ENCODE results near the gene RIPPLY3.
"Not testable (repeated sequence)": the region's sequence is repeated elsewhere in the genome, so short reads cannot be mapped to it uniquely, and the experiment has no call there.

RIPPLY3 gene

GRCh38 chr21:37045149-37045548 is 38.6 kb downstream of the RIPPLY3 start:
- no peak overlapping the region for H3K27ac ChIP-seq (ENCODE audit: low read length)
- no peak overlapping the region for H3K4me3 ChIP-seq (ENCODE audit: low read depth in 1 of 2, low read length in 2 of 2)
- no peak overlapping the region for H2AFZ ChIP-seq (ENCODE audit: low read depth, low read length)
- no peaks in the 10 kb centered on the region for H3K79me2 ChIP-seq (ENCODE audit: insufficient read depth, low read length)
- no peaks in the 10 kb centered on the region for H4K20me1 ChIP-seq (ENCODE audit: insufficient read depth, low read length)
- H3K9ac ChIP-seq (ENCODE audit: low read depth, low read length): no peak overlapping the region
- no peaks in the 10 kb centered on the region for H3K27me3 ChIP-seq (ENCODE audit: insufficient read depth, low read length, poor library complexity)
- ATAC-seq (ENCODE audit: insufficient read depth, low read depth) (peak; percentile 100), DNase-seq (peak; percentile 76)
- TF ChIP-seq CTCF (IDR thresholded peaks at IDR 0.05; ENCODE audit: borderline replicate concordance, extremely low read depth, low read length, poor library complexity, severe bottlenecking) (peak; percentile 10), EZH2 (IDR thresholded peaks at IDR 0.05; ENCODE audit: borderline replicate concordance, low read depth, low read length, severe bottlenecking) (no peak)
- peak overlapping the region; percentile 30; the same call in 1 of the 2 replicates for H3K4me2 ChIP-seq (ENCODE audit: insufficient read depth, low read length)
- peaks cover 18% of the 10 kb centered on the region for H3K4me1 ChIP-seq (ENCODE audit: insufficient read depth, low read length)
- H3K9me3 ChIP-seq (ENCODE audit: insufficient read depth, low read length, severe bottlenecking): no peaks in the 10 kb centered on the region
- H3K36me3 ChIP-seq (ENCODE audit: insufficient read depth, low read length): no peaks in the 10 kb centered on the region

DNA sequence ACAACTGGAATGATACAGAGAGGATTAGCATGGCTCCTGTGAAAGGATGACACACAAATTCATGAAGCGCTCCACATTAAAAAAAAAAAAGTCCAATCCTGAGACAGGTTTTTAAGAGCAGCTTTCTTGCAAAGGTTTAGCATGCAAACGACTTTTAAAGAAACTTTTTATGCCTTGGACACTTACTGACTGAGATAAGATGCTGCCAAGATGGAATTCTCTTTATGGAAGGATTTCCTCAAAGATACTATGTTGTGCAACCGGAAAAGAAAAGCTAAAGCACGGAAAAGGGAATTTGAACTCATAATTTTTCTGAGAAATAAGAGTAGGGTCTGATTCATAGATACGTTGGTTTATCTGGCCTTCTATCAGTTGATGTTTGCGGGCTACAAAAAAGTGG is 39.1 kb downstream of the RIPPLY3 start:
- no peaks in the 10 kb centered on the region for H3K36me3 ChIP-seq (ENCODE audit: insufficient read depth, low read length)
- H3K4me3 ChIP-seq (ENCODE audit: low read depth in 1 of 2, low read length in 2 of 2): no peak overlapping the region
- peak overlapping the region; percentile 30; the same call in 1 of the 2 replicates for H3K4me2 ChIP-seq (ENCODE audit: insufficient read depth, low read length)
- no peaks in the 10 kb centered on the region for H3K27me3 ChIP-seq (ENCODE audit: insufficient read depth, low read length, poor library complexity)
- no peak overlapping the region for H3K9ac ChIP-seq (ENCODE audit: low read depth, low read length)
- no peaks in the 10 kb centered on the region for H3K9me3 ChIP-seq (ENCODE audit: insufficient read depth, low read length, severe bottlenecking)
- TF ChIP-seq CTCF (IDR thresholded peaks at IDR 0.05; ENCODE audit: borderline replicate concordance, extremely low read depth, low read length, poor library complexity, severe bottlenecking) (no peak), EZH2 (IDR thresholded peaks at IDR 0.05; ENCODE audit: borderline replicate concordance, low read depth, low read length, severe bottlenecking) (no peak)
- no peak overlapping the region for H2AFZ ChIP-seq (ENCODE audit: low read depth, low read length)
- no peak for DNase-seq
- no peaks in the 10 kb centered on the region for H4K20me1 ChIP-seq (ENCODE audit: insufficient read depth, low read length)
- no peak for ATAC-seq (ENCODE audit: insufficient read depth, low read depth)
- no peaks in the 10 kb centered on the region for H3K79me2 ChIP-seq (ENCODE audit: insufficient read depth, low read length)
- peaks cover 18% of the 10 kb centered on the region for H3K4me1 ChIP-seq (ENCODE audit: insufficient read depth, low read length)
- no peak overlapping the region for H3K27ac ChIP-seq (ENCODE audit: low read length)

GRCh38 chr21:37047079-37047478 is 40.6 kb downstream of the RIPPLY3 start:
- Histone ChIP-seq H2AFZ (ENCODE audit: low read depth, low read length) (no peak overlapping the region), H3K27me3 (ENCODE audit: insufficient read depth, low read length, poor library complexity) (no peaks in the 10 kb centered on the region), H3K4me3 (ENCODE audit: low read depth in 1 of 2, low read length in 2 of 2) (no peak overlapping the region), H3K79me2 (ENCODE audit: insufficient read depth, low read length) (no peaks in the 10 kb centered on the region), H4K20me1 (ENCODE audit: insufficient read depth, low read length) (no peaks in the 10 kb centered on the region), H3K9ac (ENCODE audit: low read depth, low read length) (no peak overlapping the region), H3K4me2 (ENCODE audit: insufficient read depth, low read length) (no peak overlapping the region), H3K4me1 (ENCODE audit: insufficient read depth, low read length) (peaks cover 18% of the 10 kb centered on the region), H3K9me3 (ENCODE audit: insufficient read depth, low read length, severe bottlenecking) (no peaks in the 10 kb centered on the region), H3K36me3 (ENCODE audit: insufficient read depth, low read length) (no peaks in the 10 kb centered on the region), H3K27ac (ENCODE audit: low read length) (no peak overlapping the region)
- ATAC-seq (ENCODE audit: insufficient read depth, low read depth) (no peak), DNase-seq (no peak)
- no peak for TF ChIP-seq EZH2 (IDR thresholded peaks at IDR 0.05; ENCODE audit: borderline replicate concordance, low read depth, low read length, severe bottlenecking)
- TF ChIP-seq CTCF (IDR thresholded peaks at IDR 0.05; ENCODE audit: borderline replicate concordance, extremely low read depth, low read length, poor library complexity, severe bottlenecking): no peak

DNA sequence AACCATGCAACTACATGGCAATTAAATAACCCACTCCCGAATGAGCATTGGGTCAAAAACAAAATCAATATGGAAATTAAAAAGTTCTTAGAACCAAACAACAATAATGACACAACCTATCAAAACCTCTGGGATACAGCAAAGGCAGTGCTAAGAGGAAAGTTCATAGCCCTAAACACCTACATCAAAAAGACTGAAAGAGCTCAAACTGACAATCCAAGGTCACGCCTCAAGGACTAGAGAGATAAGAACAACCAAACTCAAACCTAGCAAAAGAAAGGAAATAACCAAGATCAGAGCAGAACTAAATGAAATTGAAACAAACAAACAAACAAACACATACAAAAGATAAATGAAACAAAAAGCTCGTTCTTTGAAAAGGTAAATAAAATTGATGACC is 43.2 kb downstream of the RIPPLY3 start:
- not testable (repeated sequence) for H2AFZ ChIP-seq (ENCODE audit: low read depth, low read length); H3K9me3 ChIP-seq (ENCODE audit: insufficient read depth, low read length, severe bottlenecking); H3K4me2 ChIP-seq (ENCODE audit: insufficient read depth, low read length); DNase-seq; H3K79me2 ChIP-seq (ENCODE audit: insufficient read depth, low read length); H3K4me3 ChIP-seq (ENCODE audit: low read depth in 1 of 2, low read length in 2 of 2); H4K20me1 ChIP-seq (ENCODE audit: insufficient read depth, low read length); H3K36me3 ChIP-seq (ENCODE audit: insufficient read depth, low read length); H3K9ac ChIP-seq (ENCODE audit: low read depth, low read length); H3K27me3 ChIP-seq (ENCODE audit: insufficient read depth, low read length, poor library complexity); H3K27ac ChIP-seq (ENCODE audit: low read length); ATAC-seq (ENCODE audit: insufficient read depth, low read depth)
- peaks cover 11% of the 10 kb centered on the region for H3K4me1 ChIP-seq (ENCODE audit: insufficient read depth, low read length)

Data from DND-41 (cell line).